ENCODE measurements around the gene ID4.

The ID4 gene

DNA sequence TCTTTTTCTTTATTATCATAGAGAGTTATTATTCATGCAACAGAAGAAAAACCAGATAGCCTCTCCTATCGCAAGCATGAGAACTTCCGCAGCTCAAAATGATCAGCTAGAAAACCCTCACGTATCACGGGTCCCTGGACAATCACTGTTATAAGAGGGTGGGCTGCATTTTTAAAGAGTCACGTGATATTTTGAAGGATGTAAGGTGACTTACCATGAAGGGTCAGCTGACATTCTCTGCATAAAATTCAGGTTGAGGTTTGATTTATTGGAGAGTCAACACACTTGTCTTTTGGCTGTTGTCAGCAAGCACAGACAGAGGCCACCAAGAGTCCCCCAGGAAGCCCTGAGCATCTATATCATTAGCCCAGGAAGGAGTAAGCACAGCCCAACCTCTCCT is 39.5 kb downstream of the ID4 start:
- TF ChIP-seq, protein P1, sequence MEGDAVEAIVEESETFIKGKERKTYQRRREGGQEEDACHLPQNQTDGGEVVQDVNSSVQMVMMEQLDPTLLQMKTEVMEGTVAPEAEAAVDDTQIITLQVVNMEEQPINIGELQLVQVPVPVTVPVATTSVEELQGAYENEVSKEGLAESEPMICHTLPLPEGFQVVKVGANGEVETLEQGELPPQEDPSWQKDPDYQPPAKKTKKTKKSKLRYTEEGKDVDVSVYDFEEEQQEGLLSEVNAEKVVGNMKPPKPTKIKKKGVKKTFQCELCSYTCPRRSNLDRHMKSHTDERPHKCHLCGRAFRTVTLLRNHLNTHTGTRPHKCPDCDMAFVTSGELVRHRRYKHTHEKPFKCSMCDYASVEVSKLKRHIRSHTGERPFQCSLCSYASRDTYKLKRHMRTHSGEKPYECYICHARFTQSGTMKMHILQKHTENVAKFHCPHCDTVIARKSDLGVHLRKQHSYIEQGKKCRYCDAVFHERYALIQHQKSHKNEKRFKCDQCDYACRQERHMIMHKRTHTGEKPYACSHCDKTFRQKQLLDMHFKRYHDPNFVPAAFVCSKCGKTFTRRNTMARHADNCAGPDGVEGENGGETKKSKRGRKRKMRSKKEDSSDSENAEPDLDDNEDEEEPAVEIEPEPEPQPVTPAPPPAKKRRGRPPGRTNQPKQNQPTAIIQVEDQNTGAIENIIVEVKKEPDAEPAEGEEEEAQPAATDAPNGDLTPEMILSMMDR (IDR thresholded peaks at IDR 0.05; ENCODE audit: borderline replicate concordance, control extremely low read depth, extremely low read depth, insufficient read depth, missing control alignments), result no peak
- in situ Hi-C loops (cut with MboI; ENCODE audit: low sequenced_read_pairs, unreplicated experiment), result no loop called here
- no peak for DNase-seq (ENCODE audit: low spot score)

DNA sequence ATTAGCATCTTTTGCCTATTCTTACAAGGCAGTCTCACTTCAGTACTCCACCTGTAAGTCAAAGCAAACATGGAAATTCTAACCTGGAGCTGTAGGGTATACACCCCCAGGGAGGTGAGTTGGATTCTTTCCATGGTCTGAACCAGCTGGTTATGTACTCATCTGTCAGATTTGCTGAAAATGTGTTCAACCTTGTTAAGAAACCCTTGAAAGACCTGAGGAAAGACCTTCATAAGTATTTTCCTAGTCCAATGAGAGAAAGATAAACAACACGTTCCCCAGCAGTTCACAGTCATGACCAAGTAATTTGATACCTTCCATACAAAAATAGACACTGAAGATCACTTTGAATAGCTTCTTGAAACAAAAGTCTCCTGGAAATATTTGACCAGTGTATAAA is 42.5 kb downstream of the ID4 start:
- no peak for DNase-seq (ENCODE audit: low spot score)
- TF ChIP-seq, protein P1 (IDR thresholded peaks at IDR 0.05; ENCODE audit: borderline replicate concordance, control extremely low read depth, extremely low read depth, insufficient read depth, missing control alignments), result no peak
- in situ Hi-C loops (cut with MboI; ENCODE audit: low sequenced_read_pairs, unreplicated experiment), result no loop called here

DNA sequence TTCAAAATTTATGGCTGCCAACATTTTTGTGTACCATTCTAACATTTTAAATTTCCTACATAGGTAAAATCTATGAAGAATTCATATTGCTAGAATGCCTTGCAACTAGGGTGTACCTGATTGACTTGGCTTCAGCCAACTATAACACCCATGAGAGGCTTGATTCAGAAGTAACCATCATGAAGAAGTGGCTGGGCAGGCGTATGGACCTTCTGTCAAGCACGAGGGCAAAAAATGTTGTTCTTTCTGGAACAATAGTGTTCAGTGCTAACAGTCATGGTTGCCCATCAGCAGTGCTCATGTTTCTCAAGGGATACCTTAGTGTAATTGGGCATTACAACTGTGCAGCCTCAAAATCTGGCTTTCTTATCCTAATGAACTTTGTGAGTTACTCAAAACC is 42.9 kb downstream of the ID4 start:
- in situ Hi-C loops (cut with MboI; ENCODE audit: low sequenced_read_pairs, unreplicated experiment), result no loop called here
- no peak for DNase-seq (ENCODE audit: low spot score)
- TF ChIP-seq, protein P1 (IDR thresholded peaks at IDR 0.05; ENCODE audit: borderline replicate concordance, control extremely low read depth, extremely low read depth, insufficient read depth, missing control alignments), result no peak

DNA sequence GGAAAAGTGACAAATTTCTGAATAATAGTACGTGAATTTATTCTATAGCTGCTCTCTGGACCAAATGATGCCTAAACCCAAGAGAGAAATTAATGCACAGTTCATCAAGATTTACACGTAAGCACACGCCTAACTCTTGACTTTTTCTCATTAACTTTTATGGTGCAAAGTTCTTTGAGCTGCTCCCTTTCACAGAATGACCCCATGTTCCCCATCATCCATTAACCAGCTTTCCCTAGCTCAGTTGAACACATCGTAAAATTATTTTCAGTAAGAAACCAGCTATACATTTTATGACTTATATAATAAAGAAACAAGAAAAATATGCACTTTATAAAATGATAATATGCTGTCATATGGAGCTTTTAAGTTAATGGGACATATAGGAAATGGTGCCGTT is 54.3 kb downstream of the ID4 start:
- in situ Hi-C loops (cut with MboI; ENCODE audit: low sequenced_read_pairs, unreplicated experiment), result no loop called here

More for the DNA sequence above, 54.3 kb downstream of the ID4 start:
- DNase-seq (ENCODE audit: low spot score), result no peak
- TF ChIP-seq, protein P1 (IDR thresholded peaks at IDR 0.05; ENCODE audit: borderline replicate concordance, control extremely low read depth, extremely low read depth, insufficient read depth, missing control alignments), result no peak
